H9 (cell line): ENCODE data around the gene UEVLD. TPM values are rescaled to one million over a fixed set of nuclear protein-coding genes. Genes with fewer than 3 reads are reported as not detected.

Experiments
- DNase-seq: peaks from one replicate; pipeline ENCODE4 v3.0.0-alpha.2; 2017
- H2AFZ ChIP-seq: one replicate; pipeline ENCODE4 v1.6.1; 2013; ENCODE audit warnings: mild to moderate bottlenecking, low read length, control low read depth, moderate library complexity
- H2AK5ac ChIP-seq: 2 replicates; pipeline ENCODE4 v1.6.1; 2013; ENCODE audit warnings: low read length, control low read depth, mixed read lengths; ENCODE audit not compliant: insufficient read length
- H2BK120ac ChIP-seq: one replicate; pipeline ENCODE4 v1.6.1; 2013; ENCODE audit warnings: low read depth, mild to moderate bottlenecking, low read length, control low read depth, inconsistent platforms; ENCODE audit not compliant: poor library complexity, severe bottlenecking
- H2BK12ac ChIP-seq: 2 replicates; pipeline ENCODE4 v1.6.1; 2013; ENCODE audit warnings: low read length, control low read depth, mixed read lengths, low read depth; ENCODE audit not compliant: insufficient read length
- H2BK15ac ChIP-seq: 2 replicates; pipeline ENCODE4 v1.6.1; 2013; ENCODE audit warnings: low read depth, low read length, control low read depth
- H2BK20ac ChIP-seq: one replicate; pipeline ENCODE4 v1.6.1; 2013; ENCODE audit warnings: low read depth, mild to moderate bottlenecking, low read length, control low read depth, inconsistent platforms; ENCODE audit not compliant: poor library complexity, severe bottlenecking
- H2BK5ac ChIP-seq: 2 replicates; pipeline ENCODE4 v1.6.1; 2013; ENCODE audit warnings: low read length, control low read depth, mixed read lengths; ENCODE audit not compliant: insufficient read length
- H3K14ac ChIP-seq: 2 replicates; pipeline ENCODE4 v1.6.1; 2013; ENCODE audit warnings: low read length, control low read depth; ENCODE audit not compliant: insufficient read depth
- H3K18ac ChIP-seq: 2 replicates; pipeline ENCODE4 v1.6.1; 2013; ENCODE audit warnings: low read depth, mild to moderate bottlenecking, mixed read lengths, low read length, control low read depth; ENCODE audit not compliant: insufficient read length
- H3K23ac ChIP-seq: 2 replicates; pipeline ENCODE4 v1.6.1; 2013; ENCODE audit warnings: low read length, control low read depth, mixed read lengths, low read depth; ENCODE audit not compliant: insufficient read length
- H3K23me2 ChIP-seq: 2 replicates; pipeline ENCODE4 v1.6.1; 2013; ENCODE audit warnings: low read depth, mild to moderate bottlenecking, mixed read lengths, low read length, control low read depth; ENCODE audit not compliant: insufficient read length, poor library complexity, severe bottlenecking
- H3K27ac ChIP-seq: 2 replicates; pipeline ENCODE4 v1.5.1; 2013; ENCODE audit warnings: low read length, control low read depth, mixed read lengths, low read depth; ENCODE audit not compliant: insufficient read length
- H3K27me3 ChIP-seq: 2 replicates; pipeline ENCODE4 v1.6.1; 2013; ENCODE audit warnings: low read length, control low read depth, inconsistent platforms; ENCODE audit not compliant: insufficient read depth
- H3K4ac ChIP-seq: 2 replicates; pipeline ENCODE4 v1.6.1; 2013; ENCODE audit warnings: low read depth, mild to moderate bottlenecking, control low read depth, inconsistent platforms, low read length, moderate library complexity
- H3K4me1 ChIP-seq: 2 replicates; pipeline ENCODE4 v1.6.1; 2013; ENCODE audit warnings: low read length, control low read depth, inconsistent platforms; ENCODE audit not compliant: insufficient read depth
- H3K4me2 ChIP-seq: 2 replicates; pipeline ENCODE4 v1.6.1; 2013; ENCODE audit warnings: low read length, control low read depth, mixed read lengths; ENCODE audit not compliant: insufficient read length, insufficient read depth
- H3K56ac ChIP-seq: 2 replicates; pipeline ENCODE4 v1.6.1; 2013; ENCODE audit warnings: low read depth, mild to moderate bottlenecking, mixed read lengths, low read length, control low read depth; ENCODE audit not compliant: insufficient read length
- H3K79me1 ChIP-seq: 2 replicates; pipeline ENCODE4 v1.6.1; 2013; ENCODE audit warnings: low read depth, mild to moderate bottlenecking, moderate library complexity, low read length, control low read depth, inconsistent platforms; ENCODE audit not compliant: insufficient read depth, poor library complexity, severe bottlenecking
- H3K79me2 ChIP-seq: 2 replicates; pipeline ENCODE4 v1.6.1; 2013; ENCODE audit warnings: low read length, control low read depth, inconsistent platforms; ENCODE audit not compliant: insufficient read depth
- H3K9ac ChIP-seq: 2 replicates; pipeline ENCODE4 v1.6.1; 2013; ENCODE audit warnings: low read length, control low read depth, mixed read lengths; ENCODE audit not compliant: insufficient read length; ENCODE audit errors: extremely low read depth
- H3K9me3 ChIP-seq: one replicate; pipeline ENCODE4 v1.6.1; 2013; ENCODE audit warnings: low read depth, low read length, inconsistent platforms; ENCODE audit not compliant: control insufficient read depth
- H3T11ph ChIP-seq: one replicate; pipeline ENCODE4 v1.6.1; 2013; ENCODE audit warnings: mild to moderate bottlenecking, low read length, control low read depth, inconsistent platforms
- H4K20me1 ChIP-seq: one replicate; pipeline ENCODE4 v1.6.1; 2013; ENCODE audit not compliant: control insufficient read depth, insufficient read length, insufficient read depth
- H4K5ac ChIP-seq: 2 replicates; pipeline ENCODE4 v1.6.1; 2013; ENCODE audit warnings: low read depth, mild to moderate bottlenecking, mixed read lengths, low read length, control low read depth; ENCODE audit not compliant: insufficient read length
- H4K8ac ChIP-seq: replicated peaks from 2 replicates; pipeline ENCODE4 v1.6.1; 2013; ENCODE audit warnings: low read length, control low read depth, mixed read lengths, low read depth; ENCODE audit not compliant: insufficient read length
- H4K91ac ChIP-seq: 2 replicates; pipeline ENCODE4 v1.6.1; 2013; ENCODE audit warnings: low read depth, mild to moderate bottlenecking, moderate library complexity, mixed read lengths, low read length, control low read depth; ENCODE audit not compliant: insufficient read length
- H3K27ac Mint-ChIP-seq, 3 experiments: 2 replicates in 2 of 3; 3 replicates in 1 of 3; pipeline ENCODE4 v1.8.0; 2020 to 2021; ENCODE audit warnings: mixed read lengths in 3 of 3, mild to moderate bottlenecking in 1 of 3, moderate library complexity in 1 of 3
- H3K27me3 Mint-ChIP-seq: 2 replicates; pipeline ENCODE4 v1.8.0; 2021; ENCODE audit warnings: low read depth, mild to moderate bottlenecking, moderate library complexity, mixed read lengths
- H3K36me3 Mint-ChIP-seq, 3 experiments: 2 replicates in 2 of 3; 3 replicates in 1 of 3; pipeline ENCODE4 v1.8.0; 2020 to 2021; ENCODE audit warnings: low read depth in 3 of 3, mixed read lengths in 3 of 3; ENCODE audit not compliant: insufficient read depth in 1 of 3
- H3K4me1 Mint-ChIP-seq, 2 experiments: 2 replicates each; pipeline ENCODE4 v1.8.0; 2020; ENCODE audit warnings: mixed read lengths in 2 of 2
- H3K4me3 Mint-ChIP-seq, 2 experiments: 2 replicates in 1 of 2; 3 replicates in 1 of 2; pipeline ENCODE4 v1.8.0; 2020 to 2021; ENCODE audit warnings: mild to moderate bottlenecking in 2 of 2, mixed read lengths in 2 of 2, moderate library complexity in 1 of 2
- H3K9me3 Mint-ChIP-seq, 2 experiments: 2 replicates in 1 of 2; 3 replicates in 1 of 2; pipeline ENCODE4 v1.8.0; 2020; ENCODE audit warnings: mild to moderate bottlenecking in 2 of 2, mixed read lengths in 2 of 2, moderate library complexity in 1 of 2
- total RNA-seq: library from RNA; stranded (reverse); gene quantifications from 2 replicates; pipeline ENCODE4 v1.2.1, GENCODE V29; 2021
- TF ChIP-seq, protein P1 (sequence below): fragments of 200-600 bp; sonication (generic); conservative IDR thresholded peaks from 3 replicates; pipeline ENCODE4 v1.8.0; 2021; ENCODE audit warnings: antibody characterized with exemption, mild to moderate bottlenecking

The UEVLD gene
- total RNA-seq, 1 experiment from 2014 or later, result 7.9 TPM

DNA sequence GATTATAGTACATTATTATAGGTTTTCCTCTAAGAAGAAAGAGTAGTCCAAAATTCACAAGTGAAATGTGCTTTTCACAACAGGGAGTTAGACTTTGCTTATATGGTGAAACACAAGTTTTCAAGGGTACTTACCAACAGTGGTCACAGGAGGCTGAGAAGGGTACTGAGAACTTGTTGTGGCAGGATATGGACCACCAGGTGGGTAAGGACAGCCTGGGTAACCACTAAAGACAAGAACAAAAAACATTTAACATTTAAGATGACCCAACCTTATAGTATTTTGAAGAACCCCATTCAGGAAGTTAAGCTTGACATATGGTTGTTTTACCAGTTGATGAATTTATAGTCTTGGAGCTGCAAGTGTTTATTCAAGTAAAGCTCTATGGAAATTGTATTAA, 86.2 kb downstream of the UEVLD start:
- Histone ChIP-seq H3K27ac (no peak overlapping the region), H4K20me1 (no peaks in the 10 kb centered on the region), H3K23ac (no peak overlapping the region), H3K79me2 (no peaks in the 10 kb centered on the region), H3K56ac (no peak overlapping the region), H3K18ac (no peak overlapping the region), H2BK5ac (no peak overlapping the region), H3K4ac (no peak overlapping the region), H3K9ac (no peak overlapping the region), H4K91ac (no peak overlapping the region), H2BK20ac (no peak overlapping the region), H4K8ac (no peak overlapping the region), H3K4me1 (no peaks in the 10 kb centered on the region), H2BK15ac (no peak overlapping the region), H4K5ac (no peak overlapping the region), H2AK5ac (no peak overlapping the region), H2BK120ac (no peak overlapping the region), H3K4me2 (no peak overlapping the region), H3K23me2 (no peaks in the 10 kb centered on the region), H3T11ph (no peak overlapping the region), H2AFZ (no peak overlapping the region), H3K27me3 (no peaks in the 10 kb centered on the region), H3K14ac (no peak overlapping the region), H2BK12ac (no peak overlapping the region), H3K9me3 (no peaks in the 10 kb centered on the region), H3K79me1 (no peaks in the 10 kb centered on the region)
- Mint-ChIP-seq H3K27me3 (no peaks in the 10 kb centered on the region), H3K4me3 (no peak overlapping the region), H3K4me1 (no peaks in the 10 kb centered on the region), H3K27ac (no peak overlapping the region), H3K36me3 (peaks cover 17 to 70% (median 56%) of the 10 kb centered on the region in 3 experiments), H3K9me3 (no peaks in the 10 kb centered on the region)
- DNase-seq, result no peak
- TF ChIP-seq, protein P1, sequence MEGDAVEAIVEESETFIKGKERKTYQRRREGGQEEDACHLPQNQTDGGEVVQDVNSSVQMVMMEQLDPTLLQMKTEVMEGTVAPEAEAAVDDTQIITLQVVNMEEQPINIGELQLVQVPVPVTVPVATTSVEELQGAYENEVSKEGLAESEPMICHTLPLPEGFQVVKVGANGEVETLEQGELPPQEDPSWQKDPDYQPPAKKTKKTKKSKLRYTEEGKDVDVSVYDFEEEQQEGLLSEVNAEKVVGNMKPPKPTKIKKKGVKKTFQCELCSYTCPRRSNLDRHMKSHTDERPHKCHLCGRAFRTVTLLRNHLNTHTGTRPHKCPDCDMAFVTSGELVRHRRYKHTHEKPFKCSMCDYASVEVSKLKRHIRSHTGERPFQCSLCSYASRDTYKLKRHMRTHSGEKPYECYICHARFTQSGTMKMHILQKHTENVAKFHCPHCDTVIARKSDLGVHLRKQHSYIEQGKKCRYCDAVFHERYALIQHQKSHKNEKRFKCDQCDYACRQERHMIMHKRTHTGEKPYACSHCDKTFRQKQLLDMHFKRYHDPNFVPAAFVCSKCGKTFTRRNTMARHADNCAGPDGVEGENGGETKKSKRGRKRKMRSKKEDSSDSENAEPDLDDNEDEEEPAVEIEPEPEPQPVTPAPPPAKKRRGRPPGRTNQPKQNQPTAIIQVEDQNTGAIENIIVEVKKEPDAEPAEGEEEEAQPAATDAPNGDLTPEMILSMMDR, result no peak
